Adrenal gland (tissue), 5 donors: ENCODE measurements around the gene TERB1.

Experiments
- CTCF ChIP-seq, 6 experiments: fragments of 450-650 bp in 4 of 6; fragments of 200-600 bp in 2 of 6; sonication (generic) in 1 of 6; IDR thresholded peaks; 1 replicate in 5 of 6; 2 replicates in 1 of 6; pipeline versions ENCODE4 v1.5.1 to v1.8.0; 2016 to 2021; ENCODE audit warnings: antibody characterized with exemption in 6 of 6, mild to moderate bottlenecking in 2 of 6, moderate library complexity in 1 of 6
- POLR2A ChIP-seq, 2 donors: fragments of 450-650 bp; IDR thresholded peaks; one replicate each; pipeline ENCODE4 v1.6.1; 2017; ENCODE audit warnings: antibody characterized with exemption in 2 of 2, mild to moderate bottlenecking in 2 of 2, moderate library complexity in 1 of 2
- donor health status: DM: no; HTN: no; CAD: no.

- TF ChIP-seq CTCF (IDR thresholded peaks at IDR 0.05) = no peak
- no peak for TF ChIP-seq POLR2A (IDR thresholded peaks at IDR 0.05)
Measured at GRCh38 chr16:66845080-66845410, 43.7 kb upstream of the TERB1 start.
